Airway epithelial cell (primary cell): ENCODE measurements around the gene SETD1A. TPM values are rescaled to one million over a fixed set of nuclear protein-coding genes. Genes with fewer than 3 reads are reported as not detected.

Source experiments
- total RNA-seq: library from RNA; depleted of rRNA; stranded (reverse); fragments of >200 nt; gene quantifications from 2 replicates; pipeline ENCODE4 v1.2.3, GENCODE V29; 2015

The SETD1A gene
- 3.4 and 4.6 TPM in 2 replicates for total RNA-seq

GRCh38 chr16:30957456-30958174 is at the start of gene SETD1A:
SETD1A (plus strand) TSS chr16:30957754; CDS start chr16:30958732, 978 bp downstream.

GRCh38 chr16:30923554-30924075 is 33.9 kb upstream of the SETD1A start, which contains the start of gene FBXL19:
FBXL19 (plus strand) TSS chr16:30923572; CDS start chr16:30925755, 2,183 bp downstream.

GRCh38 chr16:30948667-30949649 is 8.6 kb upstream of the SETD1A start, which contains the start of gene ORAI3:
ORAI3 (plus strand) TSS chr16:30949068; CDS start chr16:30949290, 222 bp downstream.

GRCh38 chr16:30984669-30985400 is 27.3 kb downstream of the SETD1A start, which contains the start of gene HSD3B7:
HSD3B7 (plus strand) TSS chr16:30985207; CDS start chr16:30985659, 452 bp downstream.

GRCh38 chr16:31010585-31011325 is 53.2 kb downstream of the SETD1A start, which contains the start of gene STX1B:
STX1B (minus strand) TSS chr16:31010638; CDS start chr16:31010396, 242 bp downstream.

GRCh38 chr16:31032736-31033708 is 75.5 kb downstream of the SETD1A start, which contains the start of gene STX4:
STX4 (plus strand) TSS chr16:31033558; CDS start chr16:31033806, 248 bp downstream.

Other genes starting within 250 kb of the SETD1A start
- gene PHKG2, start 209.3 kb upstream of the SETD1A start, total RNA-seq: 17.9 and 19.8 TPM in 2 replicates
- 1.7 and 3.0 TPM in 2 replicates for gene CFAP119, start 195.7 kb upstream of the SETD1A start, total RNA-seq
- gene RNF40, start 195.4 kb upstream of the SETD1A start, total RNA-seq: 66.8 and 76.7 TPM in 2 replicates
- 9.9 and 14.6 TPM in 2 replicates for gene ZNF629, start 170.5 kb upstream of the SETD1A start, total RNA-seq
- gene BCL7C, start 63.7 kb upstream of the SETD1A start, total RNA-seq: 49.9 and 56.1 TPM in 2 replicates
- gene CTF1, start 61.1 kb upstream of the SETD1A start, total RNA-seq: 1.6 and 2.5 TPM in 2 replicates
- 38.2 and 39.7 TPM in 2 replicates for gene FBXL19, start 34.2 kb upstream of the SETD1A start, total RNA-seq
- gene ORAI3, start 8.7 kb upstream of the SETD1A start, total RNA-seq: 22.2 and 30.5 TPM in 2 replicates
- 8.8 and 10.4 TPM in 2 replicates for gene HSD3B7, start 27.5 kb downstream of the SETD1A start, total RNA-seq
- 0.05 and 1.1 TPM in 2 replicates for gene STX1B, start 52.9 kb downstream of the SETD1A start, total RNA-seq
- 19.9 and 21.9 TPM in 2 replicates for gene STX4, start 75.8 kb downstream of the SETD1A start, total RNA-seq
- gene ZNF668, start 116.5 kb downstream of the SETD1A start, total RNA-seq: 12.2 and 32.0 TPM in 2 replicates
- gene ZNF646, start 116.7 kb downstream of the SETD1A start, total RNA-seq: 11.4 and 13.9 TPM in 2 replicates
- gene PRSS53, start 131.2 kb downstream of the SETD1A start, total RNA-seq: 0.65 and 0.78 TPM in 2 replicates
- 86.5 and 89.8 TPM in 2 replicates for gene VKORC1, start 137.0 kb downstream of the SETD1A start, total RNA-seq
- gene BCKDK, start 150.6 kb downstream of the SETD1A start, total RNA-seq: 60.4 and 70.8 TPM in 2 replicates
- gene KAT8, start 159.9 kb downstream of the SETD1A start, total RNA-seq: 16.9 and 30.6 TPM in 2 replicates
- gene PRSS8, start 178.0 kb downstream of the SETD1A start, total RNA-seq: 80.0 and 81.1 TPM in 2 replicates
- gene PRSS36, start 192.3 kb downstream of the SETD1A start, total RNA-seq: 0.07 TPM in 1 of 2 replicates, not detected in the other
- gene FUS, start 222.4 kb downstream of the SETD1A start, total RNA-seq: 46.6 and 58.3 TPM in 2 replicates
- 117 and 127 TPM in 2 replicates for gene PYCARD, start 245.0 kb downstream of the SETD1A start, total RNA-seq